Suprapubic skin (tissue), 4 donors: ENCODE data around the gene PRRT4.

Experiments
- CTCF ChIP-seq, 2 donors: fragments of 200-600 bp in 1 of 2; fragments of 450-650 bp in 1 of 2; sonication (generic) in 1 of 2; IDR thresholded peaks; one replicate each; pipeline ENCODE4 v1.5.1; 2016 to 2019; ENCODE audit warnings: antibody characterized with exemption in 2 of 2, mild to moderate bottlenecking in 1 of 2, moderate library complexity in 1 of 2
- EP300 ChIP-seq: sonication (generic); formaldehyde crosslinking; IDR thresholded peaks from one replicate; pipeline ENCODE4 v1.6.1; 2017; ENCODE audit warnings: antibody characterized with exemption
- POLR2A ChIP-seq, 2 donors: fragments of 450-650 bp; IDR thresholded peaks; one replicate each; pipeline ENCODE4 v1.6.1; 2017; ENCODE audit warnings: antibody characterized with exemption in 2 of 2, mild to moderate bottlenecking in 2 of 2, moderate library complexity in 2 of 2
- POLR2AphosphoS5 ChIP-seq, 3 donors: sonication (generic); formaldehyde crosslinking; IDR thresholded peaks; one replicate each; pipeline ENCODE4 v1.6.1; 2017; ENCODE audit warnings: antibody characterized with exemption in 3 of 3

- TF ChIP-seq CTCF (IDR thresholded peaks at IDR 0.05) (no peak), EP300 (no peak), POLR2AphosphoS5 (IDR thresholded peaks at IDR 0.05) (no peak), POLR2A (IDR thresholded peaks at IDR 0.05) (no peak)
These were observed 34.3 kb upstream of the PRRT4 start for GRCh38 chr7:128395748-128396147.
